ENCODE data around the gene FURIN.

The FURIN gene

GRCh38 chr15:90863987-90864386 lies 4.4 kb upstream of the FURIN start:
- Histone ChIP-seq H4K20me1 (ENCODE audit: insufficient read depth, low read length) (no peaks in the 10 kb centered on the region), H3K4me3 (ENCODE audit: low read length) (no peak overlapping the region), H3K27me3 (replicated peaks; ENCODE audit: insufficient read depth, low read length) (no peaks in the 10 kb centered on the region), H3K79me2 (ENCODE audit: low read length) (no peaks in the 10 kb centered on the region), H3K4me1 (ENCODE audit: low read length) (no peaks in the 10 kb centered on the region), H3F3A (ENCODE audit: insufficient read depth, low read length) (no peaks in the 10 kb centered on the region), H3K36me3 (replicated peaks; ENCODE audit: insufficient read depth, low read length) (no peaks in the 10 kb centered on the region), H2AFZ (ENCODE audit: low read length) (no peak overlapping the region), H3K9me2 (replicated peaks; ENCODE audit: insufficient read depth, low read length) (no peaks in the 10 kb centered on the region), H3K27ac (ENCODE audit: low read length) (no peak overlapping the region), H3K9me3 (replicated peaks; ENCODE audit: insufficient read depth, low read length) (no peaks in the 10 kb centered on the region), H3K4me2 (ENCODE audit: low read depth, low read length) (no peak overlapping the region), H3K9ac (ENCODE audit: low read length) (no peak overlapping the region)
- DNase-seq, result no peak
- TF ChIP-seq EZH2phosphoT487 (IDR thresholded peaks at IDR 0.05; ENCODE audit: low read length) (no peak), EZH2 (optimal IDR thresholded peaks at IDR 0.05; ENCODE audit: low read depth, low read length) (no peak), CTCF (IDR thresholded peaks at IDR 0.05; ENCODE audit: low read length) (no peak)

- TF ChIP-seq CTCF (IDR thresholded peaks at IDR 0.05; ENCODE audit: low read length) (no peak), EZH2 (optimal IDR thresholded peaks at IDR 0.05; ENCODE audit: low read depth, low read length) (no peak), EZH2phosphoT487 (IDR thresholded peaks at IDR 0.05; ENCODE audit: low read length) (no peak)
- Histone ChIP-seq H3F3A (ENCODE audit: insufficient read depth, low read length) (no peaks in the 10 kb centered on the region), H3K9me3 (replicated peaks; ENCODE audit: insufficient read depth, low read length) (no peaks in the 10 kb centered on the region), H3K36me3 (replicated peaks; ENCODE audit: insufficient read depth, low read length) (no peaks in the 10 kb centered on the region), H3K4me1 (ENCODE audit: low read length) (no peaks in the 10 kb centered on the region), H3K4me2 (ENCODE audit: low read depth, low read length) (no peak overlapping the region), H3K9me2 (replicated peaks; ENCODE audit: insufficient read depth, low read length) (no peaks in the 10 kb centered on the region), H3K4me3 (ENCODE audit: low read length) (no peak overlapping the region), H2AFZ (ENCODE audit: low read length) (no peak overlapping the region), H3K9ac (ENCODE audit: low read length) (no peak overlapping the region), H3K27me3 (replicated peaks; ENCODE audit: insufficient read depth, low read length) (no peaks in the 10 kb centered on the region), H4K20me1 (ENCODE audit: insufficient read depth, low read length) (no peaks in the 10 kb centered on the region), H3K79me2 (ENCODE audit: low read length) (no peaks in the 10 kb centered on the region), H3K27ac (ENCODE audit: low read length) (no peak overlapping the region)
- DNase-seq, result no peak
Observed at GRCh38 chr15:90864507-90864906, 3.9 kb upstream of the FURIN start.

GRCh38 chr15:90865702-90866101 lies 2.7 kb upstream of the FURIN start:
- TF ChIP-seq EZH2 (optimal IDR thresholded peaks at IDR 0.05; ENCODE audit: low read depth, low read length) (no peak), CTCF (IDR thresholded peaks at IDR 0.05; ENCODE audit: low read length) (no peak), EZH2phosphoT487 (IDR thresholded peaks at IDR 0.05; ENCODE audit: low read length) (no peak)

More at GRCh38 chr15:90865702-90866101, 2.7 kb upstream of the FURIN start:
- Histone ChIP-seq H3F3A (ENCODE audit: insufficient read depth, low read length) (peaks cover 8% of the 10 kb centered on the region; the same call in 1 of the 2 replicates), H3K27me3 (replicated peaks; ENCODE audit: insufficient read depth, low read length) (no peaks in the 10 kb centered on the region), H3K36me3 (replicated peaks; ENCODE audit: insufficient read depth, low read length) (no peaks in the 10 kb centered on the region), H2AFZ (ENCODE audit: low read length) (no peak overlapping the region), H3K4me3 (ENCODE audit: low read length) (no peak overlapping the region), H3K9ac (ENCODE audit: low read length) (no peak overlapping the region), H3K4me1 (ENCODE audit: low read length) (no peaks in the 10 kb centered on the region), H4K20me1 (ENCODE audit: insufficient read depth, low read length) (no peaks in the 10 kb centered on the region), H3K9me2 (replicated peaks; ENCODE audit: insufficient read depth, low read length) (no peaks in the 10 kb centered on the region), H3K27ac (ENCODE audit: low read length) (no peak overlapping the region), H3K9me3 (replicated peaks; ENCODE audit: insufficient read depth, low read length) (no peaks in the 10 kb centered on the region), H3K4me2 (ENCODE audit: low read depth, low read length) (no peak overlapping the region), H3K79me2 (ENCODE audit: low read length) (no peaks in the 10 kb centered on the region)
- DNase-seq, result no peak

All from MM.1S (cell line).